Neural progenitor cell (in vitro differentiated cells): Measurements from ENCODE around the gene ABCC1.

Experiments
- CTCF ChIP-seq: fragments of 200-600 bp; sonication (generic); IDR thresholded peaks from 2 replicates; pipeline ENCODE4 v1.5.1; 2017; ENCODE audit warnings: antibody characterized with exemption, mild to moderate bottlenecking
- EZH2 ChIP-seq: fragments of 200-600 bp; sonication (generic); IDR thresholded peaks from 2 replicates; pipeline ENCODE4 v1.6.1; 2017; ENCODE audit warnings: antibody characterized with exemption, mild to moderate bottlenecking, moderate library complexity
- EZH2phosphoT487 ChIP-seq: fragments of 200-600 bp; sonication (generic); IDR thresholded peaks from 2 replicates; pipeline ENCODE4 v1.6.1; 2017; ENCODE audit warnings: antibody characterized with exemption

- no peak for TF ChIP-seq CTCF
- TF ChIP-seq EZH2 = no peak
- no peak for TF ChIP-seq EZH2phosphoT487
Measured at GRCh38 chr16:16037970-16038369, 88.6 kb downstream of the ABCC1 start.
